NCI-H510A (cell line): ENCODE data around the gene CXorf51B.
"Not testable (repeated sequence)": the region's sequence is repeated elsewhere in the genome, so short reads cannot be mapped to it uniquely, and the experiment has no call there.

ENCODE experiments used
- DNase-seq: peaks from one replicate; lab custom pipeline; 2025; lab: John Stamatoyannopoulos, UW

Gene CXorf51B

GRCh38 chrX:146809471-146809870 lies at the start of gene CXorf51B:
TSS of gene CXorf51B (plus strand) at chrX:146809771. CDS start at chrX:146809792, 21 bp downstream.
- DNase-seq, result not testable (repeated sequence)

- not testable (repeated sequence) for DNase-seq
Measured at GRCh38 chrX:146814644-146815043, 5.1 kb downstream of the CXorf51B start, which contains the start of gene CXorf51A. TSS of gene CXorf51A (minus strand) at chrX:146814744. CDS start at chrX:146814723, 21 bp downstream.

DNA sequence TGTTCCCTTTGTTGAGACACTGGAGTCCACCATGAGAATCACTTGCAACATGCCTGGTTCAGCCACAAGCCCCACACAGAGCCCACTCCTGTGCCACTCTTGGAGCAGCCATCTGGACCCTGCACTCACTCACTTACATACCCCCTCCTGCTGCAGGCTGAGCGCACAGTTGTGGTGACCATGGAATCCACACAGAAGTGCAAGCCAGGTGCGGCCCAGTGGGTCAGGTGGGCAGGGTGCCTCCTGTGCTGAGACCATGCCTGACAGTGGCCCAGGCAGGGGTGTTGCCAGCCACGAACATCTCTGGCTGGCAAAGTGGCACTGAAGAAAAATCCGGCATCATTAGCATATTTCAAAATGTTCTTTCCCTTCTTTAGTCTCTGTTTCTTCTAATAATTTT lies 22.4 kb downstream of the CXorf51B start:
- DNase-seq, result no peak

DNA sequence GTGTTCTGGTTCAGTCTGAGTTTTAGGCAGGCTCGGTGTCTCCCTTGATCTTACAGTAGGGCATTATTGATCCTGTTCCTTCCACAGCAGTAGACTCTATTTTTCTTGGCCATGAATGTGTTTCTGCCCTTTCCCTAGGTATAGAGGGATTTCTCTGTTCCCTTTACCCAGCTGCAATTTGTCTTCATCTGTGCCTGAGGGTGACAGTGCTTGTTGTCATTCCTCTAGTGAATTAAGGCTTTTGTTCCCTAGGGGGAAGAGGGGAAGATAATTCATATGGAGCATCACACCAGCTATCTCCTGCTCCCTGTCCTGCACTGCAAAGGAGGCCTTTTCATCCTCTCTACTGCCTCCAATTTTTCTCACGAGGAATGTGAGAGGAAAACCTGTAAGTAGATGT lies 44.7 kb downstream of the CXorf51B start:
- DNase-seq, result no peak
